HepG2 (cell line): ENCODE data around the gene PDSS2. TPM values are rescaled to one million over a fixed set of nuclear protein-coding genes. Genes with fewer than 3 reads are reported as not detected.

Source experiments
- CTCF ChIP-seq: sonication (generic); formaldehyde crosslinking; IDR thresholded peaks from 2 replicates; pipeline ENCODE4 v1.5.0; 2020; ENCODE audit warnings: mild to moderate bottlenecking, missing genetic modification reagents, moderate library complexity
- GTF2F1 ChIP-seq: fragments of 150-350 bp; IDR thresholded peaks from 2 replicates; pipeline ENCODE4 v1.6.1; 2014; ENCODE audit warnings: low read length
- MTA3 ChIP-seq: sonication (generic); formaldehyde crosslinking; IDR thresholded peaks from 2 replicates; pipeline ENCODE4 v1.4.0; 2020; ENCODE audit warnings: missing genetic modification reagents
- MYNN ChIP-seq: sonication (generic); formaldehyde crosslinking; IDR thresholded peaks from 2 replicates; pipeline ENCODE4 v1.4.0; 2020; ENCODE audit warnings: mild to moderate bottlenecking, low read depth, missing genetic modification reagents
- NCOA2 ChIP-seq: sonication (generic); formaldehyde crosslinking; IDR thresholded peaks from 2 replicates; pipeline ENCODE4 v1.8.0; 2022; ENCODE audit warnings: inconsistent platforms
- NR2F2 ChIP-seq: IDR thresholded peaks from 2 replicates; pipeline ENCODE4 v1.6.1; 2012; ENCODE audit warnings: low read depth, inconsistent platforms, borderline replicate concordance
- SIX1 ChIP-seq: sonication (generic); formaldehyde crosslinking; IDR thresholded peaks from 2 replicates; pipeline ENCODE4 v1.4.0; 2020; ENCODE audit warnings: missing genetic modification reagents, borderline replicate concordance
- SIX4 ChIP-seq: sonication (generic); formaldehyde crosslinking; IDR thresholded peaks from 2 replicates; pipeline ENCODE4 v1.4.0; 2020; ENCODE audit warnings: missing genetic modification reagents
- SMARCC2 ChIP-seq: fragments of 450-650 bp; IDR thresholded peaks from 2 replicates; pipeline ENCODE4 v1.6.1; 2017; ENCODE audit warnings: antibody characterized with exemption, mild to moderate bottlenecking
- SOX5 ChIP-seq: IDR thresholded peaks from 2 replicates; pipeline ENCODE4 v1.6.1; 2016; ENCODE audit warnings: borderline replicate concordance
- SOX6 ChIP-seq, 2 experiments: fragments of 450-650 bp in 1 of 2; sonication (generic) in 1 of 2; formaldehyde crosslinking in 1 of 2; IDR thresholded peaks; 2 replicates each; pipeline versions ENCODE4 v1.4.0 to v1.6.1; 2017 to 2020; ENCODE audit warnings: antibody characterized with exemption in 1 of 2, mild to moderate bottlenecking in 1 of 2, missing genetic modification reagents in 1 of 2
- SP1 ChIP-seq, 2 experiments: fragments of 450-650 bp in 1 of 2; sonication (generic) in 1 of 2; formaldehyde crosslinking in 1 of 2; IDR thresholded peaks; 2 replicates each; pipeline versions ENCODE4 v1.4.0 to v1.6.1; 2016 to 2020; ENCODE audit warnings: missing genetic modification reagents in 1 of 2
- SP2 ChIP-seq: sonication (generic); formaldehyde crosslinking; IDR thresholded peaks from 2 replicates; pipeline ENCODE4 v1.5.1; 2020; ENCODE audit warnings: mild to moderate bottlenecking, missing genetic modification reagents
- TIGD3 ChIP-seq: sonication (generic); formaldehyde crosslinking; IDR thresholded peaks from 2 replicates; pipeline ENCODE4 v1.5.1; 2020; ENCODE audit warnings: mild to moderate bottlenecking, missing genetic modification reagents, borderline replicate concordance
- TOPORS ChIP-seq: sonication (generic); formaldehyde crosslinking; IDR thresholded peaks from 2 replicates; pipeline ENCODE4 v1.8.0; 2023; ENCODE audit warnings: mild to moderate bottlenecking, missing genetic modification reagents
- UBTF ChIP-seq: sonication (generic); formaldehyde crosslinking; IDR thresholded peaks from 2 replicates; pipeline ENCODE4 v1.4.0; 2020; ENCODE audit warnings: mild to moderate bottlenecking, missing genetic modification reagents
- ZNF225 ChIP-seq: sonication (generic); formaldehyde crosslinking; IDR thresholded peaks from 2 replicates; pipeline ENCODE4 v1.4.0; 2020; ENCODE audit warnings: mild to moderate bottlenecking, missing genetic modification reagents
- ZNF333 ChIP-seq: sonication (generic); formaldehyde crosslinking; IDR thresholded peaks from 2 replicates; pipeline ENCODE4 v1.4.0; 2020; ENCODE audit warnings: mild to moderate bottlenecking, missing genetic modification reagents, borderline replicate concordance
- ZNF567 ChIP-seq: sonication (generic); formaldehyde crosslinking; IDR thresholded peaks from 2 replicates; pipeline ENCODE4 v1.8.1; 2023; ENCODE audit warnings: mild to moderate bottlenecking, missing genetic modification reagents, borderline replicate concordance
- ZNF589 ChIP-seq: sonication (generic); formaldehyde crosslinking; conservative IDR thresholded peaks from 2 replicates; pipeline ENCODE4 v1.8.0; 2022; ENCODE audit warnings: mild to moderate bottlenecking, moderate library complexity, missing genetic modification reagents
- ZNF619 ChIP-seq: sonication (generic); formaldehyde crosslinking; IDR thresholded peaks from 2 replicates; pipeline ENCODE4 v1.4.0; 2020; ENCODE audit warnings: mild to moderate bottlenecking, missing genetic modification reagents
- ZNF703 ChIP-seq: sonication (generic); formaldehyde crosslinking; IDR thresholded peaks from 2 replicates; pipeline ENCODE4 v1.5.1; 2020; ENCODE audit warnings: missing genetic modification reagents, mild to moderate bottlenecking, moderate library complexity, borderline replicate concordance
- ZNF766 ChIP-seq: sonication (generic); formaldehyde crosslinking; IDR thresholded peaks from 2 replicates; pipeline ENCODE4 v1.5.0; 2020; ENCODE audit warnings: missing genetic modification reagents, borderline replicate concordance
- ZUFSP ChIP-seq: sonication (generic); formaldehyde crosslinking; IDR thresholded peaks from 2 replicates; pipeline ENCODE4 v1.9.0; 2021; ENCODE audit warnings: missing genetic modification reagents, mild to moderate bottlenecking, borderline replicate concordance
- polyA plus RNA-seq, 8 experiments: library from polyadenylated mRNA; depleted of rRNA in 3 of 8; stranded (reverse) in 7 of 8; unstranded in 1 of 8; fragments of >200 nt; fragmentation: Illumina TruSeq in 4 of 8; extraction: Trizol in 4 of 8; gene quantifications; 2 replicates each; pipeline versions ENCODE4 v1.2.1 to v1.2.3, GENCODE V29; 2011 to 2016; ENCODE audit warnings: low read depth in 4 of 8, missing spikeins in 1 of 8, mixed read lengths in 1 of 8; ENCODE audit not compliant: insufficient read depth in 1 of 8
- total RNA-seq, 5 experiments: library from RNA; depleted of rRNA; stranded (reverse); fragments of >200 nt; fragmentation: Illumina TruSeq; extraction: Trizol; gene quantifications; 2 replicates each; pipeline ENCODE4 v1.2.3, GENCODE V29; 2016; ENCODE audit warnings: low read depth in 1 of 5

The PDSS2 gene
- total and polyA plus RNA-seq, 2 of the 13 experiments (the other 11 are each of a cell fraction or from before 2014, with no cell fraction given) = 16.2 to 17.0 TPM

GRCh38 chr6:107458672-107459282 is 587 bp downstream of the PDSS2 start (continued):
- TF ChIP-seq SP1 (IDR thresholded peaks at IDR 0.05) = no peak
- TF ChIP-seq SP1 (CRISPR knock-in tag; IDR thresholded peaks at IDR 0.05) = no peak
- 0 out of 2 replicates have a peak, but pooled peaks have one; percentile 11 for TF ChIP-seq ZNF589 (CRISPR knock-in tag)
- no peak for TF ChIP-seq SMARCC2
- no peak for TF ChIP-seq ZNF703
- TF ChIP-seq GTF2F1 = no peak
- TF ChIP-seq UBTF (CRISPR knock-in tag) = no peak
- TF ChIP-seq MTA3 = no peak
- TF ChIP-seq SOX5 (CRISPR knock-in tag) = no peak
- no peak for TF ChIP-seq ZUFSP (CRISPR knock-in tag)
- TF ChIP-seq NR2F2 = no peak
- no peak for TF ChIP-seq SIX1 (CRISPR knock-in tag)
- TF ChIP-seq ZNF333 (CRISPR knock-in tag) = no peak
- no peak for TF ChIP-seq NCOA2 (CRISPR knock-in tag)
- no peak for TF ChIP-seq CTCF
- TF ChIP-seq TIGD3 (CRISPR knock-in tag) = no peak
- peak; percentile 90 for TF ChIP-seq ZNF619 (CRISPR knock-in tag)
- TF ChIP-seq ZNF567 (CRISPR knock-in tag) = 0 out of 2 replicates have a peak, but pooled peaks have one; percentile 20
- TF ChIP-seq SOX6 (IDR thresholded peaks at IDR 0.05) = no peak
- no peak for TF ChIP-seq SOX6 (CRISPR knock-in tag; IDR thresholded peaks at IDR 0.05)
- no peak for TF ChIP-seq SIX4 (CRISPR knock-in tag)
- peak; percentile 30; the same call in 1 of the 2 replicates for TF ChIP-seq ZNF766 (CRISPR knock-in tag)
- TF ChIP-seq SP2 (CRISPR knock-in tag) = no peak
- no peak for TF ChIP-seq MYNN
- no peak for TF ChIP-seq TOPORS (CRISPR knock-in tag)
- peak; percentile 88 for TF ChIP-seq ZNF225 (CRISPR knock-in tag)
